HG02840 (cell line): ENCODE results near the gene EN1.

Experiments used
- ATAC-seq: cut with Tn5 transposase; IDR thresholded peaks from one replicate; pipeline ENCODE4 v1.9.1; 2021; ENCODE audit warnings: mild to moderate bottlenecking, moderate library complexity, moderate number of reproducible peaks; ENCODE audit not compliant: unreplicated experiment, low FRiP score

EN1 gene

DNA sequence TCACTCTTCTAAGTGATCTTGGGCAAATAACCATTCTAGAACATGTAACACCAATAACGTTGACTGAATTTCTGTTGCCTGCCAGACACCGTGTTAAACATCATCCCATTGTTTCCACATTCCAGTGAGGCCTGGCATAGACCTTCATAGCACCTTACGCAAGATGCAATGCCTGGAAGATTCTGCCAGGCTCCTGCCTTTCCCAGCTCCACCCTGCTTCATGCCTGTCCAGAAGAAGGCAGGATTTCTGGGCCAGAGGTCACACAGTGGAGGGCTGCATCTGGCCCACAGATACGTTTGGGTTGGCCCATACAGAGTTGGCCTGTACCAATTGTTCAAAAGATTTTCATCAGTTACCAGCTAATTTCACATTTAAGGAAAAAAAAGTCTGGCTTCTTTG lies 46.3 kb downstream of the EN1 start:
- ATAC-seq = no peak

GRCh38 chr2:118800736-118801135 lies 46.7 kb downstream of the EN1 start:
- no peak for ATAC-seq

DNA sequence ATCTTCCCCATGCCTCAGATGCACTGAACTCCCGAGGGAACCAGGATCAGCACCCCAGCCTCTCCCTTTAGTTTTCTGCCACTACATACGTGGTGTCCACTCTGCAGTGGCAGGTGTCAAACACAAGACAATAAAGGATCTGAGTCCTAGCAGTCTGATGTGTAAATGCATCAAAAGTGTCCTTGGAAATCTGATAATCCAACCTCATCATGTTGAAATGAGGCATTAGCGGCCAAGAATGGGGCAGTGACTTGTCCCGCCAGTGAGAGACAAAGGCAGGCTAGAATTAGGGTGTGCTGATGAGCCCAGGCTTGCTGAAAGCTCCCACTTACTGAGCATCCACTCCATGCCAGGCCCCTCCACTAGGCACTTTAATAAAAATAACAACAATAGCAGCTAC lies 52.9 kb downstream of the EN1 start:
- no peak for ATAC-seq
